ENCODE measurements around the gene TMEM140.
"Not testable (repeated sequence)": the region's sequence is repeated elsewhere in the genome, so short reads cannot be mapped to it uniquely, and the experiment has no call there.

TMEM140 gene

GRCh38 chr7:135158874-135159273 lies 11.0 kb downstream of the TMEM140 start:
- DNase-seq (ENCODE audit: low read depth in 2 of 2), result no peak

- DNase-seq (ENCODE audit: low read depth in 2 of 2), result no peak
Observed at GRCh38 chr7:135159359-135160085, 11.7 kb downstream of the TMEM140 start.

- DNase-seq (ENCODE audit: low read depth in 2 of 2), result no peak
Observed at GRCh38 chr7:135160098-135160857, 12.4 kb downstream of the TMEM140 start.

- DNase-seq (ENCODE audit: low read depth in 2 of 2), result no peak
Observed at GRCh38 chr7:135160858-135161653, 13.2 kb downstream of the TMEM140 start.

GRCh38 chr7:135161669-135162068 lies 13.8 kb downstream of the TMEM140 start:
- no peak for DNase-seq (ENCODE audit: low read depth in 2 of 2)

GRCh38 chr7:135162382-135163001 lies 14.6 kb downstream of the TMEM140 start:
- DNase-seq (ENCODE audit: low read depth in 2 of 2), result no peak

- DNase-seq (ENCODE audit: low read depth in 2 of 2), result no peak
Observed at GRCh38 chr7:135164357-135165061, 16.6 kb downstream of the TMEM140 start.

- no peak for DNase-seq (ENCODE audit: low read depth in 2 of 2)
Observed at GRCh38 chr7:135165862-135166261, 18.0 kb downstream of the TMEM140 start.

GRCh38 chr7:135166338-135166990 lies 18.6 kb downstream of the TMEM140 start:
- DNase-seq (ENCODE audit: low read depth in 2 of 2), result no peak

GRCh38 chr7:135167365-135167917 lies 19.6 kb downstream of the TMEM140 start:
- no peak for DNase-seq (ENCODE audit: low read depth in 2 of 2)

- no peak for DNase-seq (ENCODE audit: low read depth in 2 of 2)
Observed at GRCh38 chr7:135168001-135168400, 20.1 kb downstream of the TMEM140 start.

- DNase-seq (ENCODE audit: low read depth in 2 of 2), result no peak
Observed at GRCh38 chr7:135168489-135169140, 20.7 kb downstream of the TMEM140 start.

- DNase-seq (ENCODE audit: low read depth in 2 of 2), result no peak
Observed at GRCh38 chr7:135169141-135169963, 21.5 kb downstream of the TMEM140 start.

GRCh38 chr7:135169964-135170273 lies 22.0 kb downstream of the TMEM140 start:
- DNase-seq (ENCODE audit: low read depth in 2 of 2), result no peak

- DNase-seq (ENCODE audit: low read depth in 2 of 2), result peak; percentile 80 to 84
Observed at GRCh38 chr7:135170274-135170997, 22.6 kb downstream of the TMEM140 start, which contains the start of gene CYREN. TSS of gene CYREN (minus strand) at chr7:135170707. CDS start at chr7:135168922, 1,785 bp downstream.

- DNase-seq (ENCODE audit: low read depth in 2 of 2), result not testable (repeated sequence)
Observed at GRCh38 chr7:135170998-135171481, 23.2 kb downstream of the TMEM140 start.

GRCh38 chr7:135171581-135172291 lies 23.9 kb downstream of the TMEM140 start:
- DNase-seq (ENCODE audit: low read depth in 2 of 2), result not testable (repeated sequence)
